Panc1 (cell line): ENCODE measurements around the gene SGO2.

Experiments used
- CTCF ChIP-seq: fragments of 450-650 bp; IDR thresholded peaks from 2 replicates; pipeline ENCODE4 v1.5.1; 2017; ENCODE audit warnings: mild to moderate bottlenecking
- POLR2AphosphoS5 ChIP-seq: IDR thresholded peaks from 2 replicates; pipeline ENCODE4 v1.6.1; 2012; ENCODE audit warnings: mild to moderate bottlenecking, low read depth, low read length, moderate library complexity
- REST ChIP-seq, 2 experiments: IDR thresholded peaks; 2 replicates each; pipeline ENCODE4 v1.6.1; 2011 to 2012; ENCODE audit warnings: low read depth in 2 of 2, control low read depth in 1 of 2, low read length in 1 of 2, mild to moderate bottlenecking in 1 of 2, moderate library complexity in 1 of 2; ENCODE audit not compliant: insufficient read depth in 1 of 2
- SIN3A ChIP-seq: IDR thresholded peaks from 2 replicates; pipeline ENCODE4 v1.6.1; 2012; ENCODE audit warnings: low read depth, mild to moderate bottlenecking, low read length, moderate library complexity, borderline replicate concordance; ENCODE audit not compliant: insufficient read depth
- TCF7L2 ChIP-seq: IDR thresholded peaks from 2 replicates; pipeline ENCODE4 v1.6.1; 2011; ENCODE audit warnings: mild to moderate bottlenecking, low read depth, low read length, inconsistent platforms

GRCh38 chr2:200613692-200614091, 87.7 kb downstream of the SGO2 start:
- TF ChIP-seq CTCF (no peak), POLR2AphosphoS5 (no peak), TCF7L2 (no peak), REST (IDR thresholded peaks at IDR 0.05; ENCODE audit: insufficient read depth in 1 of 2, low read depth in 2 of 2, low read length in 1 of 2) (no peak), SIN3A (no peak)
